SK-N-MC (cell line): ENCODE measurements around the gene ATXN1.

Source experiments
- EZH2 ChIP-seq: fragments of 200-600 bp; sonication (generic); IDR thresholded peaks from one replicate; pipeline ENCODE4 v1.6.1; 2017; ENCODE audit warnings: antibody characterized with exemption
- POLR2AphosphoS5 ChIP-seq: IDR thresholded peaks from 2 replicates; pipeline ENCODE4 v1.6.1; 2012; ENCODE audit warnings: mild to moderate bottlenecking, low read depth, low read length, borderline replicate concordance

GRCh38 chr6:16679050-16679449 lies 82.2 kb downstream of the ATXN1 start:
- TF ChIP-seq EZH2 (no peak), POLR2AphosphoS5 (no peak)
